ENCODE results near the gene ARVCF.
A peak's percentile ranks its signal among the peaks of the same experiment; 100 is the strongest.

The ARVCF gene

DNA sequence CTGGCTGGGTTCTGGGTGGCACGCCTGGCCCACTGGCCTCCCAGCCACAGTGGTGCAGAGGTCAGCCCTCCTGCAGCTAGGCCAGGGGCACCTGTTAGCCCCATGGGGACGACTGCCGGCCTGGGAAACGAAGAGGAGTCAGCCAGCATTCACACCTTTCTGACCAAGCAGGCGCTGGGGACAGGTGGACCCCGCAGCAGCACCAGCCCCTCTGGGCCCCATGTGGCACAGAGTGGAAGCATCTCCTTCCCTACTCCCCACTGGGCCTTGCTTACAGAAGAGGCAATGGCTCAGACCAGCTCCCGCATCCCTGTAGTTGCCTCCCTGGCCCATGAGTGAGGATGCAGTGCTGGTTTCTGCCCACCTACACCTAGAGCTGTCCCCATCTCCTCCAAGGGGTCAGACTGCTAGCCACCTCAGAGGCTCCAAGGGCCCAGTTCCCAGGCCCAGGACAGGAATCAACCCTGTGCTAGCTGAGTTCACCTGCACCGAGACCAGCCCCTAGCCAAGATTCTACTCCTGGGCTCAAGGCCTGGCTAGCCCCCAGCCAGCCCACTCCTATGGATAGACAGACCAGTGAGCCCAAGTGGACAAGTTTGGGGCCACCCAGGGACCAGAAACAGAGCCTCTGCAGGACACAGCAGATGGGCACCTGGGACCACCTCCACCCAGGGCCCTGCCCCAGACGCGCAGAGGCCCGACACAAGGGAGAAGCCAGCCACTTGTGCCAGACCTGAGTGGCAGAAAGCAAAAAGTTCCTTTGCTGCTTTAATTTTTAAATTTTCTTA, 47.3 kb downstream of the ARVCF start:
- Histone ChIP-seq H3K27ac (replicated peaks) (no peak overlapping the region), H3K27me3 (ENCODE audit: insufficient read depth, poor library complexity, severe bottlenecking) (no peaks in the 10 kb centered on the region), H3K4me3 (replicated peaks; ENCODE audit: insufficient read depth, low read length) (no peak overlapping the region)
- TF ChIP-seq GABPA (IDR thresholded peaks at IDR 0.05; ENCODE audit: low read depth) (no peak), POLR2AphosphoS5 (IDR thresholded peaks at IDR 0.05; ENCODE audit: low read depth) (no peak; the same call in 1 of the 2 replicates), SPI1 (IDR thresholded peaks at IDR 0.05; ENCODE audit: borderline replicate concordance, low read depth) (no peak)
- TF ChIP-seq, protein P1, sequence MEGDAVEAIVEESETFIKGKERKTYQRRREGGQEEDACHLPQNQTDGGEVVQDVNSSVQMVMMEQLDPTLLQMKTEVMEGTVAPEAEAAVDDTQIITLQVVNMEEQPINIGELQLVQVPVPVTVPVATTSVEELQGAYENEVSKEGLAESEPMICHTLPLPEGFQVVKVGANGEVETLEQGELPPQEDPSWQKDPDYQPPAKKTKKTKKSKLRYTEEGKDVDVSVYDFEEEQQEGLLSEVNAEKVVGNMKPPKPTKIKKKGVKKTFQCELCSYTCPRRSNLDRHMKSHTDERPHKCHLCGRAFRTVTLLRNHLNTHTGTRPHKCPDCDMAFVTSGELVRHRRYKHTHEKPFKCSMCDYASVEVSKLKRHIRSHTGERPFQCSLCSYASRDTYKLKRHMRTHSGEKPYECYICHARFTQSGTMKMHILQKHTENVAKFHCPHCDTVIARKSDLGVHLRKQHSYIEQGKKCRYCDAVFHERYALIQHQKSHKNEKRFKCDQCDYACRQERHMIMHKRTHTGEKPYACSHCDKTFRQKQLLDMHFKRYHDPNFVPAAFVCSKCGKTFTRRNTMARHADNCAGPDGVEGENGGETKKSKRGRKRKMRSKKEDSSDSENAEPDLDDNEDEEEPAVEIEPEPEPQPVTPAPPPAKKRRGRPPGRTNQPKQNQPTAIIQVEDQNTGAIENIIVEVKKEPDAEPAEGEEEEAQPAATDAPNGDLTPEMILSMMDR (IDR thresholded peaks at IDR 0.05; ENCODE audit: insufficient read depth, low read length): no peak
- TF ChIP-seq, protein P2, sequence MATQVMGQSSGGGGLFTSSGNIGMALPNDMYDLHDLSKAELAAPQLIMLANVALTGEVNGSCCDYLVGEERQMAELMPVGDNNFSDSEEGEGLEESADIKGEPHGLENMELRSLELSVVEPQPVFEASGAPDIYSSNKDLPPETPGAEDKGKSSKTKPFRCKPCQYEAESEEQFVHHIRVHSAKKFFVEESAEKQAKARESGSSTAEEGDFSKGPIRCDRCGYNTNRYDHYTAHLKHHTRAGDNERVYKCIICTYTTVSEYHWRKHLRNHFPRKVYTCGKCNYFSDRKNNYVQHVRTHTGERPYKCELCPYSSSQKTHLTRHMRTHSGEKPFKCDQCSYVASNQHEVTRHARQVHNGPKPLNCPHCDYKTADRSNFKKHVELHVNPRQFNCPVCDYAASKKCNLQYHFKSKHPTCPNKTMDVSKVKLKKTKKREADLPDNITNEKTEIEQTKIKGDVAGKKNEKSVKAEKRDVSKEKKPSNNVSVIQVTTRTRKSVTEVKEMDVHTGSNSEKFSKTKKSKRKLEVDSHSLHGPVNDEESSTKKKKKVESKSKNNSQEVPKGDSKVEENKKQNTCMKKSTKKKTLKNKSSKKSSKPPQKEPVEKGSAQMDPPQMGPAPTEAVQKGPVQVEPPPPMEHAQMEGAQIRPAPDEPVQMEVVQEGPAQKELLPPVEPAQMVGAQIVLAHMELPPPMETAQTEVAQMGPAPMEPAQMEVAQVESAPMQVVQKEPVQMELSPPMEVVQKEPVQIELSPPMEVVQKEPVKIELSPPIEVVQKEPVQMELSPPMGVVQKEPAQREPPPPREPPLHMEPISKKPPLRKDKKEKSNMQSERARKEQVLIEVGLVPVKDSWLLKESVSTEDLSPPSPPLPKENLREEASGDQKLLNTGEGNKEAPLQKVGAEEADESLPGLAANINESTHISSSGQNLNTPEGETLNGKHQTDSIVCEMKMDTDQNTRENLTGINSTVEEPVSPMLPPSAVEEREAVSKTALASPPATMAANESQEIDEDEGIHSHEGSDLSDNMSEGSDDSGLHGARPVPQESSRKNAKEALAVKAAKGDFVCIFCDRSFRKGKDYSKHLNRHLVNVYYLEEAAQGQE (IDR thresholded peaks at IDR 0.05; ENCODE audit: insufficient replicate concordance, low read depth): no peak
- DNase-seq (ENCODE audit: low read depth in 1 of 2, low spot score in 1 of 2): no peak

DNA sequence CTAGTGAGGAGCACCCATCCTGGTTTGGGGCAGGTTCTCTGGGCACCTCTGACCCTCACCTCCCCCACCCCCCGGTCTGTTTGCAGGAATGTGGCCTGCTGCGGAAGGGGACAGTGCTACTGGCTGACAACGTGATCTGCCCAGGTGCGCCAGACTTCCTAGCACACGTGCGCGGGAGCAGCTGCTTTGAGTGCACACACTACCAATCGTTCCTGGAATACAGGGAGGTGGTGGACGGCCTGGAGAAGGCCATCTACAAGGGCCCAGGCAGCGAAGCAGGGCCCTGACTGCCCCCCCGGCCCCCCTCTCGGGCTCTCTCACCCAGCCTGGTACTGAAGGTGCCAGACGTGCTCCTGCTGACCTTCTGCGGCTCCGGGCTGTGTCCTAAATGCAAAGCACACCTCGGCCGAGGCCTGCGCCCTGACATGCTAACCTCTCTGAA, 48.2 kb downstream of the ARVCF start:
- no peak overlapping the region for H3K4me3 ChIP-seq (replicated peaks; ENCODE audit: insufficient read depth, low read length)
- H3K27me3 ChIP-seq (ENCODE audit: insufficient read depth, poor library complexity, severe bottlenecking): no peaks in the 10 kb centered on the region
- DNase-seq (ENCODE audit: low read depth in 1 of 2, low spot score in 1 of 2): no peak
- H3K27ac ChIP-seq (replicated peaks): no peak overlapping the region
- TF ChIP-seq, protein P2 (IDR thresholded peaks at IDR 0.05; ENCODE audit: insufficient replicate concordance, low read depth): no peak
- TF ChIP-seq, protein P1 (IDR thresholded peaks at IDR 0.05; ENCODE audit: insufficient read depth, low read length): no peak
- TF ChIP-seq SPI1 (IDR thresholded peaks at IDR 0.05; ENCODE audit: borderline replicate concordance, low read depth): no peak
- no peak for TF ChIP-seq GABPA (IDR thresholded peaks at IDR 0.05; ENCODE audit: low read depth)
- no peak for TF ChIP-seq POLR2AphosphoS5 (IDR thresholded peaks at IDR 0.05; ENCODE audit: low read depth)

DNA sequence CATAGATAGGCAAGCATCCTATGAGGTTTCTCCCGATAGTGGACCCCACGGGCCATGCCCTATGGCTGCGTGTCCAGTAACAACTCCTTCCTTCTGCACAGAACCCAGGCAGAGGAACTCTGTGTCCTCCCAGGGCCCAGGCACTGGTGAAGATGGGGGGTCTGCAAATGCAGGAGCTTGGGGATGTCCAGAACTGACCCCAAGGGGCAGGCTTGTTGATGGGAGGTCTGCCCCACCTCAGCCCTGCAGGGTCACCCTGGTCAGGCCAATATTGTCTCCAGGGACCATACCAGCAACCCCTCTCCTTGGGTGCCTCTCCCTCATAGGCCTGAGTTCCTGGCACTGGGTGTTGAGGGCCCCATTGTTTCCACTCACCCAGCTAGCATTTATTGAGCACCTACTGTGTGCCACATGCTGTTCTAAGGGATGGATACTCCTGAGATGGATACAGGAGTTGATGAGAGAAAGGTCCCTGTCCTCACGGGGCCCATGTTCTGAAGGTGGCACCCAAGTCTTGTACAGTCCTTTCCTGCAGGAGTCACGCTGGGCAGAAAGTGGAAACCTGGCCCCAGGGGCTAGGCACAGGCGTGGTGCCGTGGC, 48.7 kb downstream of the ARVCF start:
- DNase-seq (ENCODE audit: low read depth in 1 of 2, low spot score in 1 of 2): no peak
- TF ChIP-seq SPI1 (IDR thresholded peaks at IDR 0.05; ENCODE audit: borderline replicate concordance, low read depth): no peak
- 0 out of 2 replicates have a peak, but pooled peaks have one; percentile 7 for TF ChIP-seq POLR2AphosphoS5 (IDR thresholded peaks at IDR 0.05; ENCODE audit: low read depth)
- Histone ChIP-seq H3K4me3 (replicated peaks; ENCODE audit: insufficient read depth, low read length) (no peak overlapping the region), H3K27ac (replicated peaks) (no peak overlapping the region), H3K27me3 (ENCODE audit: insufficient read depth, poor library complexity, severe bottlenecking) (no peaks in the 10 kb centered on the region)

Measured in HL-60 (cell line).